ENCODE measurements around the gene CFI.

GRCh38 chr4:109745830-109746229 lies 56.0 kb downstream of the CFI start:
- TF ChIP-seq CTCF (IDR thresholded peaks at IDR 0.05; ENCODE audit: borderline replicate concordance, extremely low read depth, low read length, poor library complexity, severe bottlenecking) (no peak), EZH2 (IDR thresholded peaks at IDR 0.05; ENCODE audit: borderline replicate concordance, low read depth, low read length, severe bottlenecking) (no peak)
